Measurements from ENCODE around the gene NDOR1. TPM values are rescaled to one million over a fixed set of nuclear protein-coding genes. Genes with fewer than 3 reads are reported as not detected.
"Not testable (repeated sequence)": the region's sequence is repeated elsewhere in the genome, so short reads cannot be mapped to it uniquely, and the experiment has no call there.

Gene NDOR1
- total RNA-seq, 1 donor from 2014 or later: 27.0 TPM

GRCh38 chr9:137262173-137262908, 56.8 kb downstream of the NDOR1 start:
- H3K4me1 ChIP-seq; H3K27me3 ChIP-seq; intact Hi-C loops (cut with DNase I); H3K4me3 ChIP-seq; H3K27ac ChIP-seq; H3K9me3 ChIP-seq; DNase-seq (ENCODE audit: low spot score in 2 of 2): not testable (repeated sequence)
- TF ChIP-seq CTCF (IDR thresholded peaks at IDR 0.05): peak in 1 of 3 experiments; percentile 53
- peaks cover 29 to 57% of the 10 kb centered on the region in 2 donors for H3K36me3 ChIP-seq

- Histone ChIP-seq H3K4me1 (no peaks in the 10 kb centered on the region), H3K27me3 (no peaks in the 10 kb centered on the region), H3K4me3 (no peak overlapping the region), H3K36me3 (peaks cover 29 to 61% of the 10 kb centered on the region in 2 donors), H3K27ac (no peak overlapping the region), H3K9me3 (no peaks in the 10 kb centered on the region)
- DNase-seq (ENCODE audit: low spot score in 2 of 2): no peak
- TF ChIP-seq CTCF (IDR thresholded peaks at IDR 0.05): no peak
- intact Hi-C loops (cut with DNase I): no loop called here
These were observed 57.4 kb downstream of the NDOR1 start for GRCh38 chr9:137262909-137263285.

GRCh38 chr9:137263506-137263905, 58.0 kb downstream of the NDOR1 start:
- intact Hi-C loops (cut with DNase I): no loop called here
- peaks cover 29 to 58% of the 10 kb centered on the region in 2 donors for H3K36me3 ChIP-seq
- no peaks in the 10 kb centered on the region for H3K27me3 ChIP-seq
- no peak overlapping the region for H3K27ac ChIP-seq
- no peak for TF ChIP-seq CTCF (IDR thresholded peaks at IDR 0.05)
- no peak overlapping the region for H3K4me3 ChIP-seq
- DNase-seq (ENCODE audit: low spot score in 2 of 2): no peak
- H3K9me3 ChIP-seq: no peaks in the 10 kb centered on the region
- H3K4me1 ChIP-seq: peaks cover 1 to 2% of the 10 kb centered on the region in 2 donors

GRCh38 chr9:137264067-137264466, 58.6 kb downstream of the NDOR1 start:
- no peak for TF ChIP-seq CTCF (IDR thresholded peaks at IDR 0.05)
- intact Hi-C loops (cut with DNase I): no loop called here
- H3K4me1 ChIP-seq: peaks cover 7 to 8% of the 10 kb centered on the region in 2 donors
- H3K27ac ChIP-seq: no peak overlapping the region
- H3K36me3 ChIP-seq: peaks cover 29 to 53% of the 10 kb centered on the region in 2 donors
- no peaks in the 10 kb centered on the region for H3K27me3 ChIP-seq
- no peak for DNase-seq (ENCODE audit: low spot score in 2 of 2)
- no peaks in the 10 kb centered on the region for H3K9me3 ChIP-seq
- no peak overlapping the region for H3K4me3 ChIP-seq

- no peak for TF ChIP-seq CTCF (IDR thresholded peaks at IDR 0.05)
- Histone ChIP-seq H3K36me3 (peaks cover 27 to 50% of the 10 kb centered on the region in 2 donors), H3K27me3 (no peaks in the 10 kb centered on the region), H3K27ac (no peak overlapping the region), H3K4me3 (no peak overlapping the region), H3K9me3 (no peaks in the 10 kb centered on the region), H3K4me1 (peaks cover 10 to 15% of the 10 kb centered on the region in 2 donors)
- DNase-seq (ENCODE audit: low spot score in 2 of 2): no peak
- intact Hi-C loops (cut with DNase I): no loop called here
These were observed 60.1 kb downstream of the NDOR1 start for GRCh38 chr9:137265496-137266161.

Measured in ascending aorta (tissue), 2 donors.